Globus pallidus (tissue), 1 donor: Measurements from ENCODE around the gene MLH1.
A peak's percentile ranks its signal among the peaks of the same experiment; 100 is the strongest.

Experiments used
- DNase-seq: peaks from one replicate; pipeline ENCODE4 v3.0.0-alpha.2; 2015; ENCODE audit warnings: low spot score

The MLH1 gene

DNA sequence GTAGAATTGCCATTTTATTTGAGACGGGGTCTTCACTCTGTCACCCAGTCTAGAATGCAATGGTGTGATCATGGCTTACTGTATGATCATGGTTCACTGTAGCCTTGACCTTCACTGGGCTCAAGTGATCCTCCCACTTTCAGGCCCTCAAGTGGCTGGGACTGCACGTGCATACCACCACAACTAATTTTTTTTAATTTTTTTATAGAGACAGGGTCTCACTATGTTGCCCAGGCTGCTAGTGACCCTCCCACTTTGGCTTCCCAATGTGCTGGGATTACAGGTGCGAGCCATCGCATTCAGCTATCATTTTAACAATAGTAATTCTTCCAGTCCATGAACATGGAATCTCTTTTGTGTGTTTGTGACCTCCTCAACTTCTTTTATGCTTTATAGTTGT is 12.3 kb upstream of the MLH1 start:
- DNase-seq, result no peak

DNA sequence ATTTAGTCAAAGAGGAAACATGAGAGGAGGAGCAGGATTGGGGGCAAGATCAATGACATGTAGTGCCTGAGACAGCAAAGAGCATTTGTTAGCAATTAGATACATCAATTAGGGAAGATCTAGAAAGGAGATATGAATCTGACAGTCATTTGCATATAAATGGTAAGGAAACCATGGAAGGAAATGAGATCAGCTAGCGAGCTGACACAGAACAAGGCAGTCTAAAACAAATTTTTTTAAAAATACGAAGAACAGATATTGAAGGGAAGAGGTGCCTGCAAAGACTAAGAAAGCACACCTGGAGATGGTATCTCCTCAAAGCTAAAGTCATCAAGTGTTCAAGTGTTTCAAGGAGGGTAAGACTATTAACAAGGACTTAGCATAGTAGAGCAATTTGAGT is 5.0 kb upstream of the MLH1 start:
- DNase-seq, result no peak

DNA sequence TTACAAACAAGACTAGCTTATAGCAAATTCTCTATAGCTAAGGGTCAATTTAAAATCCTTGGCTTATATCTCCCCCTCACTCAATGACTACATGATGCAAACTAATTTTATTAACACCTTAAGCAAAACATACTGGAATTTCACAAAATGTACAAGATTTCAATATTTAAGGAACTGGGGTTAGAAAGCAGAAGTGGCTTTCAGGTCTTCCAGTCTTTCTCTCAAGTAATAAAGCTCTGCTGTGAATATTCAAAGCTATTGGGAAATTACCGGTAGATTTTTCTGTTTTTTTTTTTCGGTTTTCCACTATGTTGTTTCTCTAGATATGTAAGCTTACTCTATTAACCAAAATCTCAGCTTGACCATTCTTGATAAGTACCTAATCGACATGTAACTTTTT is 4.3 kb upstream of the MLH1 start:
- no peak for DNase-seq

DNA sequence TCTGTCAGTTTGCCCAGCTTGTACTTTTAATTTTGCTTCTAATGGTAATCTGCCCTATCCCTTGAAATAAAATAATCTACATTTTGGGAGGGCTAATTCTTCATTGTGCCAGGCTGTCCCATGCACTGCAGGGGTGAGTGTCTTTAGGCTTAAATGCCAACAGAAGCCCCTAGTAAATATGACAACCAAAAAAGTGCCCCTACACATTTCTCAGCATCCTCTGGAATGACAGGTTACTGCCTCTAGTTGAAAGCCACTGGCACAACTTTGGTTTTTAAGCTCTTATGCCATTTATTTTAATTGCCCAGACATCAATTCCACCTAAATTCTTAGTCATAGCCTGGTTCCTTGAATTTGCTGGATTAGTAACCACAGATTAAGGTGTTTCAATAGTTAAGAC is 3.8 kb upstream of the MLH1 start:
- no peak for DNase-seq

DNA sequence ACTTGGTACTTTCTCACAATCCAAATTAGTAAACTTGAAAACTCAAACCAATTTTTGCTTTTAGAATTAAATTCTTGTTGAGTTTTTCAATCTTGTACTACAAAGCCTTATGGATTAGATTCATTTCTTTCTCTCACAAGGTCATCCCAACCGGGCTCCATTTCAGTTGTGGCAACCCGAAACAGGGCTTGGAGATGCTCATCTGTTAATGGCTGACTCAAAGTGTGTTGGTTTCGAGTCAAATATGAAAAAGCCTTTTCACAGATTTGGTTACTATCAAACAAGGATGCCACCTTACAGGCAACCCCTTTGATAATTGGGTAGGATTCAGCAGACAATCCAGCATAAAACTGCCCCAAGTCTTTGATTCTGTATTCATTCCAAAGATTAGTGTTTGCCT is 2.2 kb upstream of the MLH1 start:
- DNase-seq, result no peak

DNA sequence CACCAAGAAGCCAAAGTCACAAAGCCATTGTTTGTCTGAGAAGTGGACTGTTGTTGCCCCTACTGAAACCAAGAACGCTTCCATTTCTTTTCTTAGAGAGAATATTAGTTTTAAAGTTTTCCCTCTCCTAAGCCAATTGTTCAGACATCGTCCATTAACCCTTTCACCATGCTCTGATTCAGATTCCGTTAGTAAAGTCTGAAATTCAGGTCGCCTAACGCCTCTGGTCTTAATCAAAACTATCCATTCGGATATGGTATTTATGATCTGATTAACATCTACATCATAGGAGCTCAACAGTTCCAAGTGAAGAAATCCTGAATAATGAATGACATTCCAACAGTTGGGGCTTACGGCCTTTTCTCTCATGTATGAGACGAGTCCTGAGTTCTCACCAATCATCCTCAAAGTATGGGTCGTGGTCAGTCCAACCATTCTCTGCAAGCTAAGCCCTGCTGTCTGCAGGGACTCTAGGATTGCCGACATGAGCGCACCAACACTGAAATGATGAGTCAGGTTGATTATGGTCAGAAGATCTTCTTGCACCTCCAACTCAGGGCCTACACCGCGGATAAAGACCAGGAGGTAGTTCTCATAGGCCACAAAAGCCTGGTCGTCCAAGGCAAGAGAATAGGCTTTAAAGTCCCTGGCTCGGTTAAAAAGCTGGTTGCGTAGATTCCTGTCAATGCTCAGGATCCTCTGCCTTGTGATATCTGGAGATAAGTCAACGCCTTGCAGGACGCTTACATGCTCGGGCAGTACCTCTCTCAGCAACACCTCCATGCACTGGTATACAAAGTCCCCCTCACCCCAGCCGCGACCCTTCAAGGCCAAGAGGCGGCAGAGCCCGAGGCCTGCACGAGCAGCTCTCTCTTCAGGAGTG is 1.2 kb upstream of the MLH1 start:
- DNase-seq, result no peak

DNA sequence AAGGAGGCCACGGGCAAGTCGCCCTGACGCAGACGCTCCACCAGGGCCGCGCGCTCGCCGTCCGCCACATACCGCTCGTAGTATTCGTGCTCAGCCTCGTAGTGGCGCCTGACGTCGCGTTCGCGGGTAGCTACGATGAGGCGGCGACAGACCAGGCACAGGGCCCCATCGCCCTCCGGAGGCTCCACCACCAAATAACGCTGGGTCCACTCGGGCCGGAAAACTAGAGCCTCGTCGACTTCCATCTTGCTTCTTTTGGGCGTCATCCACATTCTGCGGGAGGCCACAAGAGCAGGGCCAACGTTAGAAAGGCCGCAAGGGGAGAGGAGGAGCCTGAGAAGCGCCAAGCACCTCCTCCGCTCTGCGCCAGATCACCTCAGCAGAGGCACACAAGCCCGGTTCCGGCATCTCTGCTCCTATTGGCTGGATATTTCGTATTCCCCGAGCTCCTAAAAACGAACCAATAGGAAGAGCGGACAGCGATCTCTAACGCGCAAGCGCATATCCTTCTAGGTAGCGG is 452 bp upstream of the MLH1 start, which contains the start of gene EPM2AIP1:
TSS of gene EPM2AIP1 (minus strand) at position 326 of the 520 bp plus-strand sequence. CDS start at position 272, 54 bp downstream.
- no peak for DNase-seq

DNA sequence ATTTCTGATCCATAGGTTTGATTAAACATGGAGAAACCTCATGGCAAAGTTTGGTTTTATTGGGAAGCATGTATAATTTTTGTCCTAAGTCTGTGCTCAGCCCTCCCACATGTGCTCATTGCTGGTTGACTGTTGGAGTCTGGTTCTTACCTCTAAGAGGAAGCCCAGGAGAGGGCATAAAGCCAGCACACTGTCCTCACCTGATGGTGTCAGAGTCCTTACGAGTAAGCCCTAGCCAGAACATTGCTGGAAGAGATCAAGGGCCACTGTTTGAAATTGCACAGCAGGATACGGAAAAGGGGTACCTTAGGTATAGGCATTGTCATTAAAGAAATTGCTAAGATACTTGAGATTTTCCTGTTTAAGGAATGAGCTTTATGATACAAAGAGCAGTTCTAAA is 21.3 kb downstream of the MLH1 start:
- DNase-seq, result no peak

DNA sequence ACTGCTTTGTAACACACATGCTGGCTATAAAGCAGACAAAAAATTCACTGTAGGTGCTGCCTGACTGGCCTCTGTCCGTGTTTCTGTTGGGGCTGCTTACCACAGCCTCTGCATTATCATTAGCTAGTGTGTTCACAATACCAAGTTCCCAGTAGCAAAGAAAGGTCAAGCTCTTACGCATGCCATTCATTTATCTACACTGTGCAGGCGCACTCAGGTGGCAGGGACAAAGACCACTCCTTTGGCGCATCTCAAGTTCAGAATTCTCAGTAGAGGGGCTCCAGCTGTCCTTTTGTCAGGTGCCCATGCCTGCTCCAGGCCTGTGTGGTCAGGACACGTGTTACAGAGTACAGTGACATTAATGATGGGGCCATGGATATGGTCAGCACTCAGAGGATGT is 22.3 kb downstream of the MLH1 start:
- DNase-seq, result no peak

DNA sequence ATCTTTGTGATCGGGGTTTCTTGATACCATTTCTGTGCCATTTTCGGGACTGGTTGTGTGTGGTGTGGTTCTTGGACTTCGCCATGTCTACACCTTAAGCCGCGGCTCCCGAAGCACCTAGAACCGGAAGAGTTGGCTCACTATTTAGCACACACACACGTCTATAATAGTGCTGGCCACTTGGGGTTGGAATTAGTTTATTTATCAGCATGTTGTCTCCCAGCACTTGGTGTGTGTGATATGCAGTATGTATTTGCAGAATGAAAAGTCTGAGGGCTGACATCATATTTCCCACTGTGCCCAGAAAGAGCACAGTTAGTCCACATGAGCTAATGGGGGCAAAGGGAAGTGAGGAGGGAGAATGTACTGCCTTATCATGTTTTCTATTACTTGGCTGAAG is 23.6 kb downstream of the MLH1 start:
- no peak for DNase-seq

DNA sequence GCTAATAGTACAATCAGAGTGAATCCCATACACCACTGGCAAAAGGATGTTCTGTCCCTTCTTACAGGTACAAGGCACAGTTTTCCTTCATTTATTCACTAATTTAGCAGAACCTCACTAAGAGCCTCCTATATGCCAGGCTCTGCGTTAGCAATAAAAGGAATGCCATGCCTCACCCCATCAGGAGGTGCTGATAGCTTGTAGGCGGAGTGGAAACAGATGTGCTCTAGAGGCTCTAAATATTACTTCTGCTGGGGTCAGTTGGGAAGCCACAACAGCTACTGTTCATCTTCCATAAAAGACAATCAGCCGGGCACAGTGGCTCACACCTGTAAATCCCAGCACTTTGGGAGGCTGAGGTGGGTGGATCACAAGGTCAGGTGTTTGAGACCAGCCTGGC is 24.4 kb downstream of the MLH1 start:
- no peak for DNase-seq

DNA sequence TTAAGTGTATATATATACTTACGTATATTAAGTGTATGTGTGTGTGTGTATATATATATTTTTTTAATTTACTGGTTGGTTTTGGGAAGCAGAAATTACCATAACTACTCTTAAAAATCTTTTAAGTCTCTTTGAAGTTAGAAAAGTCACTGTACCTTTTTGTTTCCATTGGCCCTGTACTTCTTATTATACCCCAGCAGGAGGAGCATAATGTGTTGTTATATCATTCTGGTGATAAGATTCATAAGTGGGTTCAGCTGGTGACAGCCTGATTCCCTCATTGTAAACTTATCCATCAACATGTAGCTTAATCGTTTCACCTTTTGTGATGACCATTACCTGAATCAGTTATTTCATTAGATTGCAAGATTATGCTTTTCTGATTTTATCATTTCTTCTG is 30.8 kb downstream of the MLH1 start:
- no peak for DNase-seq

DNA sequence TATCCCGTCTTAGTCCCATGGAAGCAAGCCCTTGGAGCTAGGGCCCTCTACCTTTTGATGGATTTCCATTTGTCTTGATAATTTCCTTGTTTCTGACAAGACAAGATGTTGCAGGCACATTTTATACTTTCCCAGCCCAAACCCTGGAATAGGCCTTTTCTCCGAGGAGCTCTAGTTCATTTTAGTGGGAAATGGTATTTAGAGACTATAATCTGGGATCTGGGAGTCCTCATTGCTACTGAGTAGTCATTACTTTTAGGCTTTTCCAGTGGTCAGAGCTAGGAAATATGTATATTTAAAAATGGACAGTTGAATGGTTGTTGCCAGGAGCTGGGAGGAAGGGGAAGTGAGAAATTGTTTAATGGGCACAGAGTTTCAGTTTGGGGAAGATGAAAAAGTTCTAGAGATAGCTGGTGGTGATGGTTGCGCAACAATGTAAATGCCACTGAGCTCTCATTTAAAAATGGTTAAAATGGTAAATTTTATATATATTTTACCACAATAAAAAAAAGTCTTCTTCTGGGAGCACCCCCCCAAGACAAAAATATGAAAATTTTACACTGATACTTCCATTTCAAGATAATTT is 31.6 kb downstream of the MLH1 start:
- peak; percentile 11 for DNase-seq

DNA sequence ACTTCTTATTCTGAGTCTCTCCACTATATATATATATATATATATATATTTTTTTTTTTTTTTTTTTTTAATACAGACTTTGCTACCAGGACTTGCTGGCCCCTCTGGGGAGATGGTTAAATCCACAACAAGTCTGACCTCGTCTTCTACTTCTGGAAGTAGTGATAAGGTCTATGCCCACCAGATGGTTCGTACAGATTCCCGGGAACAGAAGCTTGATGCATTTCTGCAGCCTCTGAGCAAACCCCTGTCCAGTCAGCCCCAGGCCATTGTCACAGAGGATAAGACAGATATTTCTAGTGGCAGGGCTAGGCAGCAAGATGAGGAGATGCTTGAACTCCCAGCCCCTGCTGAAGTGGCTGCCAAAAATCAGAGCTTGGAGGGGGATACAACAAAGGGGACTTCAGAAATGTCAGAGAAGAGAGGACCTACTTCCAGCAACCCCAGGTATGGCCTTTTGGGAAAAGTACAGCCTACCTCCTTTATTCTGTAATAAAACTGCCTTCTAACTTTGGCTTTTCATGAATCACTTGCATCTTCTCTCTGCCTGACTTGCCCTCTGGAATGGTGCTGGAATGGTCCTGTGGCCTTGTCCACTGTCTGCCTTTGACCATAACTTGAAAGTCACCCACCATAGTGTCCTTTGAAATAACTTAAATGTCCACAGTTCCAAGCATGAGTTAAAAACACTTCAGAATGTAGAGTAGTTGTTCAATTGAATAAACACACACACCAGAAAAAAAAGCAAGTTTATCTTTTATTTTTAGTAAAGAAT is 32.4 kb downstream of the MLH1 start:
- no peak for DNase-seq

DNA sequence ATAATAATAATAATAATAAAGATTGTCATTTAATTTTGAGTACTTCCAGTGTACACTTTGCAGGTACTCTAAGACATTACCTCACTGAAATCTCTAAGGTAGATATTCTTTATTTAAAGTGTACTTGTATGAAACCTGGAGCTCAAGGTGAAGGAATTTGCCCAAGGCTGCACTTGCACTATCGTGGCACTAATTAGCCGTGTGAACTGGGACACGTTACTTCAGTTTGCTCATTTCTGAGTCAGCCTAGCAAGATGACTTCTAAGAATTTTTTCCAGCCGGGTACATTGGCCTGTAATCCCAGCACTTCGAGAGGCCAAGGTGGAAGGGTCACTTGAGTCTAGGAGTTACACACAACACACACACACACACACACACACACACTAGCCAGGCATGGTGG is 33.5 kb downstream of the MLH1 start:
- DNase-seq, result no peak

DNA sequence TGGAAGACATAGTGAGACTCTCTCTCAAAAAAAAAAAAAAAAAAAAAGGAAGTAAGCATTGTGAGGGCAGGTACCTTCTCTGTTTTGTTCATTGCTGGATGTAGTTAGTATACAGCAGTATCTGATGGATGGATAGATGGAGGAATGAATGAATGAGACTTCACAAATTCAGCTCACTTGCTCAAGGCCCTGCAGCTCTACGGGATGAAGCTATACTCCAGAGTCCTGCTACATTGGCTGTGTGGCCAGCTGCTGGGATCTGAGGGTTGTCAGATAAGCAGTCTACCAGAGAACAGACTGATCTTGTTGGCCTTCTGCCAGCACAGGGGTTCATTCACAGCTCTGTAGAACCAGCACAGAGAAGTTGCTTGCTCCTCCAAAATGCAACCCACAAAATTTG is 35.0 kb downstream of the MLH1 start:
- no peak for DNase-seq

DNA sequence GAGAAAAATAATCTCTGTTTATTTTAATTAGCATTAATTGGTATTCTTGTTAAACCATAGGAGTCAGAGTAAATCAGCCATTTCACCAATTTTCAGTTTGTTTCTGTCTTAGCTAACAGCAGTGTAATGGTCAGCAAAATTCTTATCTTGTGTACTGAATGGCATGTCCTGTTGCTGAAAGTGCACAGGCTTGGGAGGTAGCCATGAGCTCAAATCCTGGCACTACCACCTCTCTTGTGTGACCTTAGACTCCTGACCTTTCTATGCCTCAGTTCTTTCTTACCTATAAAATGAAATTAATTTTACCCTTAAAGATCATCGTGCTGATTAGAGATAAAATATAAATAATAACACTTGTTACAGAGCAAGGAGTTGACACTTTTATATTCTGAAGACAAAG is 35.8 kb downstream of the MLH1 start:
- DNase-seq, result no peak

DNA sequence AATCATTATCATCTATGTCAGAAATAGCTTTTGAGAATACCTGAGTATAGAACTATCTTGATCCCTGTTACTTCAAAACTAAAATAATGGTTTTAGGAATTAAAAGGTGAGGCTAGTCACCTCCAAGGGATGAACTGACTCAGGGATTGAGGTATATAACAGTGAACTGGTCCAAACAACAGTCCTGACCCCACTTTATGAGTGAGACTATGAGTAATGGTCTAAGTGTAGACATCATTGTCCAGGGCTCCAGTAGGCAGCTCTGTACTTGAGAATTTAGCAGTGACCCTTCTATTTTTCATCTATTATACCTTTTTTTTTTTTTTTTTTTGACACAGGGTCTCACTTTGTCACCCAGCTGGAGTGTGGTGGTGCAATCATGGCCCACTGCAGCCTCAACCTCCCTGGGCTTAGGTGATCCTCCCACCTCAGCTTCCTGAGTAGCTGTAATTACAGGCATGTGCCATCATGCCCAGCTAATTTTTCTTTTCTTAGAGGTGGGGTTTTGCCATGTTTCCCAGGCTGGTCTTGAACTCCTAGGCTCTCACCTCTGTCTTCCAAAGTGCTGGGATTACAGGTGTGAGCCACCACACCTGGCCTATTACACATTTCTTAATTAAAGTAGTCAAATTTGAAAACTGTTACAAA is 36.3 kb downstream of the MLH1 start:
- DNase-seq, result no peak

DNA sequence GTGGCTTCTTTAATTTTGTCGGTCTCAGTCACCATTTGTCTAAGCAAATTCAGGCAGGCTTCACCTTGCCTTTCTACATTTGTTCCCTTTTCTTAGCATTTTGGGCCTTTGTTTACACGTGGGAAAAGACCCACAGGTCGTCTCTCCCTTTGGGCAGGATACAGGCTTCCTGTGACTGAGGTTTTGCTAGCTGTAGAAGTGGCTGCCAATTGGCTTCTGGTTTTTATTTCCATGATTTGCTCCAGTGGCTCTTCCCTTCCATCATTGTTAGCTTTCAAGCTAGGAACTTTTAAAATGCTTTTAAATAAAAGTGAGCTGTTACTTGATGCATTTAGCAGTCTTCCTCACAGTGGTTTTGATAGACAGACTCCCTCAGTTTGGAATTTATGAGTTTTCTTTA is 37.3 kb downstream of the MLH1 start:
- no peak for DNase-seq

DNA sequence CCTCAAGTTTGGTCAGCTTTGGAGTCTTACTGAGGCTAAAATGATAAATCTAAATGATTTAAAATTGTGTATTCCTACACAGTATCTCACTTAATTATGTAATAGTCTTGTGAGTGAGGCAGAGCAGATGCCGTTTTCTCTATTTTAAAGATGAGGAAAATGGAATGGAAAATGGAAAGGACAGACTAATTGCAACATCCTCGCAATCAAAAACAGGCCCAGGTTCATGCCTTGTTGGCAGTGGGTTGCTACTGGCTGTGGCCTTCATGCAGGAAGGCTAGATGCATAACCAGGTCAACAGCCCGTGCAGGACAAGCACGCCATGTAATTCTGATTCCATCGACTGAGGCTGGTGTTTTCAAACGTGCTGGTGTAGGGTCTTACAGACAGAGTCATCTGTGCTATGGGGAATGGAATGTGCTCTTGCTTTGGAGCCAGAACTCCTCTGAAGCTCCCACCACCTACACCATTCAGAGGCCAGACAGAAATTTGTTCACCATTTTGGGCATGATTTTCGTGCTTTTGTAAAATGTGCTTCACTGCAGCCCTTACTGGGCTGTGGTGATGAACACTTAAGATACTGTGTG is 37.9 kb downstream of the MLH1 start:
- DNase-seq, result no peak

DNA sequence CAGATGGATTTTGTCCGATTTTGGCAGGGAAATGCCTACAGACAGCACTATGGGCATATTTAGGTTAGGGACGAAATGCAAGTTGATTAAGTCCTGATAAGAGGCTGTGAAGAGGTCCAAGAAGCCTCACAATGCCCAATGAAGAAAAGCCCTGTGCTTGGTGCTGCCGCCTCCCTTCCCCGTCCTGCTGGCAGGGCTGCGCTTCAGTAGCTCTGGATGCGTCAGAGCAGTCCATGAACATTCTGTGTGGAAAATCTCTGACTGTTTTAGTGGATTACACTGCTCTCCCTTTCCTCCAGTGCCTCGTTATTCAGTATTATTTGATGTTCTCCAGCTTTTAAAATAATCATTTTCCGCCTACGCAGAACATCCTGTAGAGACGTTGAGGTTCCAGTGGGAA is 39.6 kb downstream of the MLH1 start:
- DNase-seq, result no peak

DNA sequence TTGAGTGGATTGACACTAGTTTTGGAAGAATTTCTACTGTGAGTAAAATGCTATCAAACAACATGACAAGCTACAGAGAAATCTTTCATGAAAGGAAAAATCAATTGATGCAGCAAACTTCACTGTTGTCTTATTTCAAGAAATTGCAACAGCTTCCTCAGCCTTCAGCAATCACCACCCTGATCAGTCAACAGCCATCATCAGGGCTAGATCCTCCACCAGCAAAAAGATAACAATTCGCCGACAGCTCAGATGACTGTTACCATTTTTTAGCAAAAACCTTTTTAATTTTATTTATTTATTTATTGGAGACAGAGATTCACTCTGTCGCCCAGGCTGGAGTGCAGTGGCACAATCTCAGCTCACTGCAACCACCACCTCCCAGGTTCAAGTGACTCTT is 44.0 kb downstream of the MLH1 start:
- no peak for DNase-seq
